Measurements from ENCODE around the gene NR1H4. TPM values are rescaled to one million over a fixed set of nuclear protein-coding genes. Genes with fewer than 3 reads are reported as not detected.
A peak's percentile ranks its signal among the peaks of the same experiment; 100 is the strongest.

NR1H4 gene
- total and polyA plus RNA-seq, 2 of the 13 experiments (the other 11 are each of a cell fraction or from before 2014, with no cell fraction given), result 27.3 to 114 TPM

DNA sequence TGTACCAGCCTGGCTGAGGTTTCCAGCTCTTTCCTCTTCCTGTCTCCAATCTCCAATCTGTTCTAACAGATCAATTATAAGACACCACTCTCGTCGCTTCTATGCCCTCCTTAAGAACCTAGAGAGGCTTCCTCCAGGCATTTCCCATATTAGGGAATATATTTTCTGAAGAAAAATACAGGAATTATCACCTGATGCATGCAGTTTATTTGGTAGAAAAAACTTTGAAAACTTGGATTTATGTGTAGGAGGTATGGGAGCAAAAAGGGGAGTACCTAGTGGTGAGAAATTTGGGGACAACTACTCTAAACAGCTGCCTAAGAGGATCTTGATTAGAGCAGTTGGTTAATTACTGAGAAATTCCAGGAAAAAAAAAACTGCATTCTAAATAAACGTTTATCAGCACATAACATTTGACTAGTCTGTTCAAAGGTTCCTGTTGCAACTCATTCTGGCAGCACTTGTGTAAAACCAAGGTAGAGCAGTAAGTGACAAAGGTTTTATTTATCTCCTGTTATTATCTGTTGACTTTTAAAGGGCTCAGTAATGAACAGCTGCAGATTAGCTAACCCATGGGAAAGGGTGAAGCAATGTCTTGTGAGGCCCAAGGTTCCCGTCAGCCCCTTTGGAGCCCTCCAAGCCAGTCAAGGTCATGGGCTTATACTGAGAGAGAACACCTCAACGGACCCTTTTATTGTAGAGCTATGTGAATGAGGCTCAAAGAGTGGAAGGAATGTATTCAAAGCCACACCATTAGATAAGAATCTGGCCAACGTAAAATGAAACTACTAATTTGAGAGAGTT is 36.4 kb upstream of the NR1H4 start (continued):
- TF ChIP-seq, protein P1, sequence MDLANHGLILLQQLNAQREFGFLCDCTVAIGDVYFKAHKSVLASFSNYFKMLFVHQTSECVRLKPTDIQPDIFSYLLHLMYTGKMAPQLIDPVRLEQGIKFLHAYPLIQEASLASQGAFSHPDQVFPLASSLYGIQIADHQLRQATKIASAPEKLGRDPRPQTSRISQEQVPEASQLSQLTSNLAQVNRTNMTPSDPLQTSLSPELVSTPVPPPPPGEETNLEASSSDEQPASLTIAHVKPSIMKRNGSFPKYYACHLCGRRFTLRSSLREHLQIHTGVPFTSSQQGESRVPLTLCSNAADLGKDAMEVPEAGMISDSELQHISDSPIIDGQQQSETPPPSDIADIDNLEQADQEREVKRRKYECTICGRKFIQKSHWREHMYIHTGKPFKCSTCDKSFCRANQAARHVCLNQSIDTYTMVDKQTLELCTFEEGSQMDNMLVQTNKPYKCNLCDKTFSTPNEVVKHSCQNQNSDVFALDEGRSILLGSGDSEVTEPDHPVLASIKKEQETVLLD (CRISPR knock-in tag; IDR thresholded peaks at IDR 0.05; ENCODE audit: low read depth), result 0 out of 2 replicates have a peak, but pooled peaks have one; percentile 51
- peak; percentile 93 for TF ChIP-seq FOXO1 (CRISPR knock-in tag; IDR thresholded peaks at IDR 0.05)
- no peak for TF ChIP-seq ZMAT3 (CRISPR knock-in tag; conservative IDR thresholded peaks at IDR 0.05)
- no peak for TF ChIP-seq GMEB2 (CRISPR knock-in tag; IDR thresholded peaks at IDR 0.05; ENCODE audit: low read depth)
- TF ChIP-seq PBX2 (CRISPR knock-in tag; IDR thresholded peaks at IDR 0.05), result no peak
- TF ChIP-seq POLR2G (IDR thresholded peaks at IDR 0.05; ENCODE audit: low read depth, low read length), result no peak
- TF ChIP-seq, protein P2, sequence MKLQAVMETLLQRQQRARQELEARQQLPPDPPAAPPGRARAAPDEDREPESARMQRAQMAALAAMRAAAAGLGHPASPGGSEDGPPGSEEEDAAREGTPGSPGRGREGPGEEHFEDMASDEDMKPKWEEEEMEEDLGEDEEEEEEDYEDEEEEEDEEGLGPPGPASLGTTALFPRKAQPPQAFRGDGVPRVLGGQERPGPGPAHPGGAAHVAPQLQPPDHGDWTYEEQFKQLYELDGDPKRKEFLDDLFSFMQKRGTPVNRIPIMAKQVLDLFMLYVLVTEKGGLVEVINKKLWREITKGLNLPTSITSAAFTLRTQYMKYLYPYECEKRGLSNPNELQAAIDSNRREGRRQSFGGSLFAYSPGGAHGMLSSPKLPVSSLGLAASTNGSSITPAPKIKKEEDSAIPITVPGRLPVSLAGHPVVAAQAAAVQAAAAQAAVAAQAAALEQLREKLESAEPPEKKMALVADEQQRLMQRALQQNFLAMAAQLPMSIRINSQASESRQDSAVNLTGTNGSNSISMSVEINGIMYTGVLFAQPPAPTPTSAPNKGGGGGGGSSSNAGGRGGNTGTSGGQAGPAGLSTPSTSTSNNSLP (IDR thresholded peaks at IDR 0.05; ENCODE audit: low read depth, low read length), result peak; percentile 85
- TF ChIP-seq MIER3 (CRISPR knock-in tag; IDR thresholded peaks at IDR 0.05; ENCODE audit: borderline replicate concordance), result peak; percentile 90; the same call in 1 of the 2 replicates
- TF ChIP-seq CENPX (CRISPR knock-in tag; IDR thresholded peaks at IDR 0.05), result no peak
- TF ChIP-seq SIN3A (IDR thresholded peaks at IDR 0.05; ENCODE audit: borderline replicate concordance, low read depth, low read length), result no peak
- TF ChIP-seq PAF1 (CRISPR knock-in tag; IDR thresholded peaks at IDR 0.05), result no peak
- TF ChIP-seq GZF1 (CRISPR knock-in tag; IDR thresholded peaks at IDR 0.05), result no peak
- TF ChIP-seq STAT6 (CRISPR knock-in tag; IDR thresholded peaks at IDR 0.05; ENCODE audit: borderline replicate concordance), result peak; percentile 82
- no peak for TF ChIP-seq CREB1 (IDR thresholded peaks at IDR 0.05)
- peak; percentile 83 for TF ChIP-seq CREB1 (CRISPR knock-in tag; IDR thresholded peaks at IDR 0.05)
- TF ChIP-seq CEBPG (CRISPR knock-in tag; IDR thresholded peaks at IDR 0.05), result peak; percentile 99
- no peak for TF ChIP-seq NFE2L1 (CRISPR knock-in tag; IDR thresholded peaks at IDR 0.05; ENCODE audit: borderline replicate concordance)
- TF ChIP-seq ZC3H13 (CRISPR knock-in tag; IDR thresholded peaks at IDR 0.05), result no peak
- TF ChIP-seq ZNF230 (CRISPR knock-in tag; IDR thresholded peaks at IDR 0.05), result no peak
- TF ChIP-seq STAG1 (CRISPR knock-in tag; IDR thresholded peaks at IDR 0.05), result peak; percentile 28
- TF ChIP-seq ZNF17 (CRISPR knock-in tag; IDR thresholded peaks at IDR 0.05), result no peak
- TF ChIP-seq THAP11 (CRISPR knock-in tag; IDR thresholded peaks at IDR 0.05), result peak; percentile 81
- TF ChIP-seq ZNF326 (CRISPR knock-in tag; IDR thresholded peaks at IDR 0.05; ENCODE audit: borderline replicate concordance), result no peak
